ENCODE data around the gene HADHA. TPM values are rescaled to one million over a fixed set of nuclear protein-coding genes. Genes with fewer than 3 reads are reported as not detected.

The HADHA gene
- total and polyA plus RNA-seq, 4 donors: 76.0 to 109 (median 89.1) TPM

DNA sequence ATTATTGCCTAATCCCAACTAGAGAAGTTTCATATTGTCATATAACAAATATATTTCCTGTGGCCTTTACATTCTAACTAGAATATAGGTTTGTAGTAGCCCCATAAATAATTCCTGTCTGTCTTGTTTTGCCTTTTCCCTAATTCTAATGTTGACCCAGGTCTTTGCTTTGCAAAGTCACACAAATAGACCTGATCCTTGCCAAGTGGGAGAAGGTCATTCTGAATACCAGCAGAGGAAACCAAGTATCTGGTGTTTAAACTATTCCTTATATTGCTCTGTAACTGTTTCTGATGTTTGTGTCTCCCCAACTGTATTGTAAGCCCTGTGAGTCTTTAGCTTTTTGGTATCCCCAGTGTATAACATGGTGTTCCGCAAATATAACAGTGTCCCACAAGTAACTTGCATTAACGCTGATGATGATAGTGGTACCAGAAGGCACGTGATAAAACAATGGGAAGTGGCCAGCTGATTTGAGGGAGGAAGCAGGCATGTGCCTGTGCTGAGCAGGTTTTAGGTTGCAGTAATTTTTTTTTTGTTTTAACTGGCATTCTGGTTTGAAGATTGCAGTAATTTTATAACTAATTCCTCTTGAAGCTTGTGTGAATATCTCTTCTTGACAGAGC, 11.4 kb upstream of the HADHA start:
- H3K4me1 ChIP-seq (ENCODE audit: control insufficient read depth in 1 of 2, insufficient read depth in 2 of 2, low read length in 2 of 2): no peaks in the 10 kb centered on the region
- H3K4me3 ChIP-seq (ENCODE audit: low read length in 2 of 2): no peak overlapping the region
- H3K27ac ChIP-seq (ENCODE audit: low read depth in 1 of 2, low read length in 2 of 2): no peak overlapping the region
- H3K27me3 ChIP-seq (ENCODE audit: control insufficient read depth in 1 of 2, insufficient read depth in 2 of 2, low read length in 1 of 2): no peaks in the 10 kb centered on the region
- ATAC-seq (ENCODE audit: low FRiP score) (no peak), DNase-seq (no peak)
- no peaks in the 10 kb centered on the region for H3K9me3 ChIP-seq (ENCODE audit: control insufficient read depth, low read length)
- intact Hi-C loops (cut with DNase I): no loop called here
- H3K36me3 ChIP-seq (ENCODE audit: control insufficient read depth in 1 of 2, insufficient read depth in 2 of 2, low read length in 1 of 2): peaks cover 0 to 6% of the 10 kb centered on the region in 2 donors
- WGBS, 2 donors: 79 to 80% methylated on average over 3 of the region's 3 CpGs

DNA sequence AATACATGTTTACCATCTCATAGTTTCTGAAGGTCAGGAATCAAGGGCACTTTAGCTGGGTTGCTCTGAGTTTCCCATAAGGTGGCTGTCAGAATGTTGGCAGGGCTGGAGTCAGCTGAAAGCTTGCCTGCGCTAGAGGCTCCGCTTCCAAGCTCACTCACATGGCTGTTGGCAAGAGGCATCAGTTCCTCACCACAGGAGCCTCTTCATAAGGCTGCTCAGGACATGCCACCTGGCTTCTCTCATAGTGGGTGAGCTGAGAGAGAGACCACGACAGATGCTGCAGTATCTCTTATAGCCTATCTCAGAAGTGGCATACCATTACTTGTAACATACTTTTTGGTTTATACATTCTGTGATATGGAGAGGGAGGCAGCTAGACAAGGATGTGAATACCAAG, 7.5 kb upstream of the HADHA start:
- WGBS, 2 donors: 37 to 47% methylated on average over 3 of the region's 3 CpGs
- H3K27ac ChIP-seq (ENCODE audit: low read depth in 1 of 2, low read length in 2 of 2): no peak overlapping the region
- intact Hi-C loops (cut with DNase I): no loop called here

DNA sequence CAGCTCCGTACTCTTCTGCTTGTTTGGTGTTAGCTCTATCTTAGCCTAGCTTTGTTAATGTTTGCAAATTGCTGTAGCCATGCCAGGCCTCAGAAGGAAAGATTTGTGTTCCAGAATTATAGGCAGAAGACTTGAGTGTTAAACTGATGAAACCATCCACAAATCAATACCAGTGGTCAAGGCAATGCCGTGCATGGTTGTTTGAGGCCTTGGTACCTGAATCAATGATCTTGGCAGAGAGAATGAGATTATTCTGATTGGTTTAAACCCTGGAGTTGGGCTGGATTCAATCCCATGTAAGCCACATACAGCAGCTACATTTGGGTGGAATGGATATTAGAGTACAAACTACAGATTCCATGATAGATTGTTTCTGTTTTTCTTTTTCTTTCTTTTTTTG, 5.2 kb upstream of the HADHA start:
- no peak overlapping the region for H3K27ac ChIP-seq (ENCODE audit: low read depth in 1 of 2, low read length in 2 of 2)
- intact Hi-C loops (cut with DNase I): loop anchor here in 1 of 2 donors (10.0 kb wide), 1 partner anchor 75 kb away; no protein-coding TSS in a partner anchor

More for the DNA sequence above, 7.5 kb upstream of the HADHA start:
- no peaks in the 10 kb centered on the region for H3K36me3 ChIP-seq (ENCODE audit: control insufficient read depth in 1 of 2, insufficient read depth in 2 of 2, low read length in 1 of 2)
- no peaks in the 10 kb centered on the region for H3K4me1 ChIP-seq (ENCODE audit: control insufficient read depth in 1 of 2, insufficient read depth in 2 of 2, low read length in 2 of 2)
- H3K9me3 ChIP-seq (ENCODE audit: control insufficient read depth, low read length): no peaks in the 10 kb centered on the region
- no peak overlapping the region for H3K4me3 ChIP-seq (ENCODE audit: low read length in 2 of 2)
- no peaks in the 10 kb centered on the region for H3K27me3 ChIP-seq (ENCODE audit: control insufficient read depth in 1 of 2, insufficient read depth in 2 of 2, low read length in 1 of 2)
- ATAC-seq (ENCODE audit: low FRiP score) (no peak), DNase-seq (no peak)

DNA sequence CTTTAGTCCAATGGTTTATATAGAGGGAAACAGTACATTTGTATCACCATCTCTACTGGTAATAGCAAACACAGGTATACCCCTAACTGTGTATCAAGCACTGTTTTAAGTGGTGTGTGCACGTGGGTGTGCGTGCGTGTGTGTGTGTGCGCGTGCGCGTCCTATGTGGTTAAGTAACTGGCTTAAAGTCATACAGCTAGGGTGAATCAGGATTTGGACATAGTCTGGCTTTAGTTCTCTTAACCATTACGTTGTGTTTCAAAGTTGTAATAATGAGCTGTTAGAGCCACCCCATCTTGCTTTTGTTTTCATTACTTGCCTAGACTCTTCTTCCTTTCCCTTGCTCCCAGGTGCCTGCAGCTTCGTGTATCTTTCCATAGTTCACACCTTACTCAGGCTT, 2.4 kb upstream of the HADHA start:
- Histone ChIP-seq H3K27ac (ENCODE audit: low read depth in 1 of 2, low read length in 2 of 2) (no peak overlapping the region), H3K4me3 (ENCODE audit: low read length in 2 of 2) (no peak overlapping the region)

More for the DNA sequence above, 5.2 kb upstream of the HADHA start:
- H3K4me3 ChIP-seq (ENCODE audit: low read length in 2 of 2): no peak overlapping the region
- H3K36me3 ChIP-seq (ENCODE audit: control insufficient read depth in 1 of 2, insufficient read depth in 2 of 2, low read length in 1 of 2): no peaks in the 10 kb centered on the region
- 94 to 95% methylated on average over 2 of the region's 2 CpGs for WGBS, 2 donors
- ATAC-seq (ENCODE audit: low FRiP score) (no peak), DNase-seq (no peak)
- H3K4me1 ChIP-seq (ENCODE audit: control insufficient read depth in 1 of 2, insufficient read depth in 2 of 2, low read length in 2 of 2): peaks cover 0 to 4% of the 10 kb centered on the region in 2 donors
- no peaks in the 10 kb centered on the region for H3K27me3 ChIP-seq (ENCODE audit: control insufficient read depth in 1 of 2, insufficient read depth in 2 of 2, low read length in 1 of 2)
- H3K9me3 ChIP-seq (ENCODE audit: control insufficient read depth, low read length): no peaks in the 10 kb centered on the region

DNA sequence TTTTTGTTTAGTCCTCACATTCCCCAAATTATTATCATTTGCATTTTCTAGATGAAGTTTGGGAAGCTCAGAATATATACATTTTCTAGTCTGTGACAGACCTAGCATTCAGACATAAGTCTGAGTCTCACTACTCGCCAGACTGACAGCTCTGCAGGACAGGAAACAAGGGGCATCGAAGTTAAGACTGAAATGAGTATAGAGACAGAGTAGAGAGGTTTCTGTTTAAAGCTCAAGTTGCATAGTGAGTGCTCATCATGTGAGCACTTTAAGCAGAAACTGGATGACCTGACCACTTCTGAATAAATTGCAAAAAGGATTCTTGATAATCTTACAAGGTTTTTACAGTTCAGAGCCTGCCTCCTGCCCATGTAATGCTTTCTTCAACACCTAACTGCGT, 1.4 kb upstream of the HADHA start:
- ATAC-seq (ENCODE audit: low FRiP score): no peak
- Histone ChIP-seq H3K27me3 (ENCODE audit: control insufficient read depth in 1 of 2, insufficient read depth in 2 of 2, low read length in 1 of 2) (no peaks in the 10 kb centered on the region), H3K27ac (ENCODE audit: low read depth in 1 of 2, low read length in 2 of 2) (no peak overlapping the region), H3K36me3 (ENCODE audit: control insufficient read depth in 1 of 2, insufficient read depth in 2 of 2, low read length in 1 of 2) (no peaks in the 10 kb centered on the region), H3K9me3 (ENCODE audit: control insufficient read depth, low read length) (no peaks in the 10 kb centered on the region), H3K4me3 (ENCODE audit: low read length in 2 of 2) (peak overlapping the region; percentile 78 to 83), H3K4me1 (ENCODE audit: control insufficient read depth in 1 of 2, insufficient read depth in 2 of 2, low read length in 2 of 2) (peaks cover 0 to 4% of the 10 kb centered on the region in 2 donors)
- DNase-seq: no peak
- 21 to 22% methylated on average over 3 of the region's 3 CpGs for WGBS, 2 donors
- intact Hi-C loops (cut with DNase I): loop anchor here in 1 of 2 donors (10.0 kb wide), 1 partner anchor 79 kb away; no protein-coding TSS in a partner anchor

More for the DNA sequence above, 2.4 kb upstream of the HADHA start:
- Histone ChIP-seq H3K9me3 (ENCODE audit: control insufficient read depth, low read length) (no peaks in the 10 kb centered on the region), H3K36me3 (ENCODE audit: control insufficient read depth in 1 of 2, insufficient read depth in 2 of 2, low read length in 1 of 2) (no peaks in the 10 kb centered on the region), H3K4me1 (ENCODE audit: control insufficient read depth in 1 of 2, insufficient read depth in 2 of 2, low read length in 2 of 2) (peaks cover 0 to 4% of the 10 kb centered on the region in 2 donors), H3K27me3 (ENCODE audit: control insufficient read depth in 1 of 2, insufficient read depth in 2 of 2, low read length in 1 of 2) (no peaks in the 10 kb centered on the region)
- intact Hi-C loops (cut with DNase I): loop anchor here in 1 of 2 donors (10.0 kb wide), 1 partner anchor 78 kb away; no protein-coding TSS in a partner anchor
- ATAC-seq (ENCODE audit: low FRiP score): no peak
- WGBS, 2 donors: 85 to 86% methylated on average over 9 of the region's 9 CpGs
- no peak for DNase-seq

DNA sequence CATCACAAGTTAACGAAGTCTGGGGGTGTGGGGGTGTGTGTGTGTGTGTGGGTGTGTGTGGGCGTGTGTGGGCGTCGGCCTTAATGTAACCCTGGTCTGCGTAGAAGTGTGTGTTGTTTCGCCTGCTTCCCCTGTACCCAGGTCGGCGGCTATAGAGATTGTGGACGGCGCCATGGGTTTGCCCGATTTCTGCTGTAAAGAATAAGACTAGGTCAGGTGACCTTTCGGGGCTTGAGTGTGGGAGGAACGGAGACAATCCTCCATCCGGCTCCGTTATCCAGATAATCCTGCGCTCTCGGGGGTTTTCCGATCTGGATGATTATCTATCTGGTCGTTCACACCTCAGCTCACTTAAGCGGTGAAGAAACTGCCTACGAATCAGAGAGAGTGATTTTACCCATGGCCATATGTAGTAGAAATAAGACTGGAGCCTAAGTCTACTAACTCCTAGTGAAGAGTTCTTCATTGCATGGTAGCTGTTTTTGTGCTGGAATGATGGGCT, 850 bp upstream of the HADHA start:
- Histone ChIP-seq H3K27me3 (ENCODE audit: control insufficient read depth in 1 of 2, insufficient read depth in 2 of 2, low read length in 1 of 2) (no peaks in the 10 kb centered on the region), H3K4me3 (ENCODE audit: low read length in 2 of 2) (peak overlapping the region; percentile 78 to 83), H3K4me1 (ENCODE audit: control insufficient read depth in 1 of 2, insufficient read depth in 2 of 2, low read length in 2 of 2) (peaks cover 0 to 4% of the 10 kb centered on the region in 2 donors), H3K9me3 (ENCODE audit: control insufficient read depth, low read length) (no peaks in the 10 kb centered on the region), H3K36me3 (ENCODE audit: control insufficient read depth in 1 of 2, insufficient read depth in 2 of 2, low read length in 1 of 2) (no peaks in the 10 kb centered on the region), H3K27ac (ENCODE audit: low read depth in 1 of 2, low read length in 2 of 2) (peak overlapping the region in 1 of 2 donors; percentile 43)
- ATAC-seq (ENCODE audit: low FRiP score) (peak; percentile 55), DNase-seq (peak in 1 of 2 donors; percentile 51)
- intact Hi-C loops (cut with DNase I): loop anchor here in 1 of 2 donors (10.0 kb wide), 1 partner anchor 80 kb away; no protein-coding TSS in a partner anchor
- WGBS, 2 donors: 0 to 1% methylated on average over 21 of the region's 21 CpGs

DNA sequence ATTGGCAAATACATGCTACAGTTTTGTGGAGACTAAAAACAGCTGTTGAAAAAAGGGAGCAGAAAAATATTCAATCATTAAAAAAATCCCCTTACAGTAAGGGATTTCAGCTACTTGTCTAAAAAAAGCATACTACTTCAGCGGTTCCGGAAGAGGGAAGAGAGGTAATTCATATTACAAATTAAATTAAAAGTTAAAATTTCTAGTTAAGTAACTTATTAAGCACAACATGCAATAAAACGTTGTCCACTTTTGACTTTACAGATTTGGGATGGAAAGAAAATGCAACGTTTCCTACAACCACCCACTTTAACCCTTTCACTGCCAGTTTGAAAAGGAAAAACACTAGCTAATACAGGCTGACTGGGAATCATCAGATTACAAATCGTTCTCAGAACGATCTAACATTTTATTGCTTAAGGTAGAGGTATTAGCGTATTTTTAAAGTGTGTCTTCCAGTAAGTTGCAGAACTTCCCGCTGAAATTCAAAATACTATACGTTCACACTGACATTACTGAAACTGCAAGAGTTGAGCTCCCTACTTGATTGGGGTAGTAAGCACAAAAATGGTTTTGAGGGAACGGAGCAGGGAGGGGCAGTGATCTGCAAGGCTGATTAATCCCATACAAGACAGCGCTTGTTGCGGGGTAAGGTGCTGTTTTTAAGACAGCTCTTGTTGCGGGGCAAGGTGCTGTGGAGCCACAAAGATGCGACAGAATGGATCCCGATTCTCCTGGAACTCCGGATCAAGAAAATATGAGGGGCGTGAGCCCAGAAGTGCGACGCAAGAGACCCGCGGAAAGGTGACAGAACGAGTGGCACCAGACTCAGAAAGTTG, 743 bp downstream of the HADHA start:
- intact Hi-C loops (cut with DNase I): loop anchor here (5.0 to 10.0 kb wide), 2 partner anchors 81 to 89 kb away; no protein-coding TSS in a partner anchor
- ATAC-seq (ENCODE audit: low FRiP score): no peak
- Histone ChIP-seq H3K4me1 (ENCODE audit: control insufficient read depth in 1 of 2, insufficient read depth in 2 of 2, low read length in 2 of 2) (peaks cover 0 to 10% of the 10 kb centered on the region in 2 donors), H3K27ac (ENCODE audit: low read depth in 1 of 2, low read length in 2 of 2) (peak overlapping the region in 1 of 2 donors; percentile 81), H3K9me3 (ENCODE audit: control insufficient read depth, low read length) (no peaks in the 10 kb centered on the region), H3K4me3 (ENCODE audit: low read length in 2 of 2) (peak overlapping the region; percentile 78 to 83), H3K36me3 (ENCODE audit: control insufficient read depth in 1 of 2, insufficient read depth in 2 of 2, low read length in 1 of 2) (peaks cover 0 to 6% of the 10 kb centered on the region in 2 donors), H3K27me3 (ENCODE audit: control insufficient read depth in 1 of 2, insufficient read depth in 2 of 2, low read length in 1 of 2) (no peaks in the 10 kb centered on the region)
- DNase-seq: no peak
- 0% methylated on average over 22 of the region's 22 CpGs for WGBS, 2 donors

DNA sequence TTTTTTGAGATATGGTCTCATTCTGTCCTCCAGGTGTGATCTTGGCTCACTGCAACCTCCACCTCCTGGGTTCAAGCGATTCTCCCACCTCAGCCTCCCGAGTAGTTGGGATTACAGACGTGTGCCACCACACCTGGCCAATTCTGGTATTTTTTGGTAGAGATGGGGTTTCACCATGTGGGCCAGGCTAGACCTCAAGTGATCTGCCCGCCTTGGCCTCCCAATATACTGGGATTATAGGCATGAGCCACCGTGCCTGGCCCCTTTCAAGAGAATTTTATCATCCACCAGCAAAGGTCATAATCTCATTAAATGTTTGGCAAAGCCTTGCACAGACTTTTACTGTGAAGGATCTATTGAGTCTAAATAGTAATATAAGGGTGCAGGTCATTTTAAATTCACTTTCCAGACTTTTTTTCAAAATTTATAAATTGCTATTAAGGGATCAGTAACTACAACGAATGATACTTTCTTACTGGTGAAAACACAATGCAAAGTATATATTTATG, 2.5 kb downstream of the HADHA start:
- no peak overlapping the region for H3K27ac ChIP-seq (ENCODE audit: low read depth in 1 of 2, low read length in 2 of 2)
- intact Hi-C loops (cut with DNase I): loop anchor here (5.0 to 10.0 kb wide), 2 partner anchors 83 to 90 kb away; no protein-coding TSS in a partner anchor
- ATAC-seq (ENCODE audit: low FRiP score): no peak
- peaks cover 0 to 6% of the 10 kb centered on the region in 2 donors for H3K36me3 ChIP-seq (ENCODE audit: control insufficient read depth in 1 of 2, insufficient read depth in 2 of 2, low read length in 1 of 2)
- DNase-seq: no peak
- WGBS, 2 donors: 77 to 83% methylated on average over 6 of the region's 6 CpGs
- no peaks in the 10 kb centered on the region for H3K27me3 ChIP-seq (ENCODE audit: control insufficient read depth in 1 of 2, insufficient read depth in 2 of 2, low read length in 1 of 2)
- peaks cover 0 to 10% of the 10 kb centered on the region in 2 donors for H3K4me1 ChIP-seq (ENCODE audit: control insufficient read depth in 1 of 2, insufficient read depth in 2 of 2, low read length in 2 of 2)
- no peaks in the 10 kb centered on the region for H3K9me3 ChIP-seq (ENCODE audit: control insufficient read depth, low read length)
- no peak overlapping the region for H3K4me3 ChIP-seq (ENCODE audit: low read length in 2 of 2)
